Central memory CD8-positive, alpha-beta T cell (primary cell): ENCODE measurements around the gene SFXN4.
A peak's percentile ranks its signal among the peaks of the same experiment; 100 is the strongest.
"Not testable (repeated sequence)": the region's sequence is repeated elsewhere in the genome, so short reads cannot be mapped to it uniquely, and the experiment has no call there.

ENCODE experiments used
- ATAC-seq: fragments of 150-1000 bp; cut with Tn5 transposase; replicated peaks from 2 replicates; pipeline ENCODE4 v1.10.0; 2022; ENCODE audit warnings: mild to moderate bottlenecking, moderate FRiP score, moderate number of reproducible peaks; ENCODE audit not compliant: poor library complexity, severe bottlenecking; ENCODE audit errors: extremely low read depth
- DNase-seq, 2 donors: peaks; one replicate each; pipeline ENCODE4 v3.0.0; 2021; ENCODE audit warnings: low spot score in 2 of 2
- H3K27ac Mint-ChIP-seq: one replicate; pipeline ENCODE4 v1.8.0; 2022; ENCODE audit warnings: low read depth, mild to moderate bottlenecking, moderate library complexity, mixed read lengths
- H3K27me3 Mint-ChIP-seq: one replicate; pipeline ENCODE4 v1.8.0; 2022; ENCODE audit warnings: mixed read lengths
- H3K36me3 Mint-ChIP-seq: one replicate; pipeline ENCODE4 v1.8.0; 2022; ENCODE audit warnings: mild to moderate bottlenecking, moderate library complexity, mixed read lengths; ENCODE audit not compliant: insufficient read depth
- H3K4me1 Mint-ChIP-seq: one replicate; pipeline ENCODE4 v1.8.0; 2022; ENCODE audit warnings: mixed read lengths
- H3K4me3 Mint-ChIP-seq: one replicate; pipeline ENCODE4 v1.8.0; 2022; ENCODE audit warnings: mild to moderate bottlenecking, moderate library complexity, mixed read lengths
- H3K9me3 Mint-ChIP-seq: one replicate; pipeline ENCODE4 v1.8.0; 2022; ENCODE audit warnings: mixed read lengths

The SFXN4 gene

DNA sequence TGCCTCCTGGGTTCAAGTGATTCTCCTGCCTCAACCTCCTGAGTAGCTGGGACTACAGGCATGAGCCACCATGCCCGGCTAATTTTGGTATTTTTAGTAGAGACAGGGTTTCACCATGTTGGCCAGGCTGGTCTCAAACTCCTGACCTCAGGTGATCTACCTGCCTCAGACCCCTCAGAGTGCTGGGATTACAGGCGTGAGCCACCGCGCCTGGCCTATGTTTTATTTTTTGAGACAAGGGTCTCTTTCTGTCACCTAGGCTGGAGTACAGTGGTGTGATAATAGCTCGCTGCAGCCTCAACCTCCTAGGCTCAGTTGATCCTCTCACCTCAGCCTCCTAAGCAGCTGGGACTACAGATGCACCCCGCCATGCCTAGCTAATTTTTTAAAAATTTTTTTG is 13.9 kb downstream of the SFXN4 start:
- H3K36me3 Mint-ChIP-seq, result peaks cover 19% of the 10 kb centered on the region
- H3K9me3 Mint-ChIP-seq, H3K4me1 Mint-ChIP-seq, DNase-seq, ATAC-seq, H3K27me3 Mint-ChIP-seq, H3K4me3 Mint-ChIP-seq, H3K27ac Mint-ChIP-seq: not testable (repeated sequence)

DNA sequence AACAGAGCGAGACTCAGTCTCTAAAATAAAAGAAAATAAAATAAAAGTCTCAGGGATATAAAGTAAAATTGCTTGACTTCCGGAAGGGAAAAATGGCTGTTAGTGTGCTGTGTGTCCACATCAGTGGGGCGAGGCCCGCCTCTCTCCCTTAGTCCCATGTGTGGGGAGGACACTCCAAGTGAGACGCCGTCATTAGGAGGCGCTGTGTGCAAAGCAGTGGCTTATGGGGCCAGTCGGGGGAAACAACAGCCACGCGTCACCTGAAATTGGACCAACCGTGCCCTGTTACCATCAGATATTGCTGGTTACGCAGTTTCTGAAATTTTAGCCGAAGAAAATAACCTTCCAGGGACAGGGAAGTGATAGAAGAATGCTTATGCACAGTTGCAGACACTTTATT is 15.8 kb downstream of the SFXN4 start:
- no peak overlapping the region for H3K4me3 Mint-ChIP-seq
- no peaks in the 10 kb centered on the region for H3K4me1 Mint-ChIP-seq
- ATAC-seq (no peak), DNase-seq (no peak)
- peaks cover 14% of the 10 kb centered on the region for H3K36me3 Mint-ChIP-seq
- H3K27me3 Mint-ChIP-seq, result no peaks in the 10 kb centered on the region
- no peak overlapping the region for H3K27ac Mint-ChIP-seq
- H3K9me3 Mint-ChIP-seq, result no peaks in the 10 kb centered on the region

- Mint-ChIP-seq H3K9me3 (no peaks in the 10 kb centered on the region), H3K36me3 (peaks cover 14% of the 10 kb centered on the region), H3K4me3 (no peak overlapping the region), H3K27me3 (no peaks in the 10 kb centered on the region), H3K27ac (no peak overlapping the region), H3K4me1 (no peaks in the 10 kb centered on the region)
- no peak for DNase-seq
- ATAC-seq, result no peak
Observed at GRCh38 chr10:119149157-119149556, 16.4 kb downstream of the SFXN4 start.

DNA sequence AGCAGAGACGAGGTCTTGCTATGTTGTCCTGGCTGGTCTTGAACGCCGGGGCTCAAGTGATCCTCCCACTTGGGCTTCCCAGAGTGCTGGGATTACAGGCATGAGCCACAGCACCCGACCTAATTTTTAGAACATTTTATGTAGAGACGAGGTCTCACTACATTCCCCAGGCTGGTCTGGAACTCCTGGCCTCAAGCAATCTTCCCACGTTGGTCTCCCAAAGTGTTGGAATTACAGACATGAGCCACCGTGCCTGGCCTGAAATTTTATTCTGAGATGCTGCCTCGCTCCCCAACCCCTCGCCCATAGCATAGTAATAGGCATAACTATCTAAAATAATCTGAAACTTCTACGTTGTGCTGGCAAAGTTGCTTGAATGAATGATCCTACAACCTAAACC is 21.9 kb downstream of the SFXN4 start:
- Mint-ChIP-seq H3K4me3 (no peak overlapping the region), H3K27ac (no peak overlapping the region), H3K27me3 (no peaks in the 10 kb centered on the region), H3K4me1 (peaks cover 8% of the 10 kb centered on the region), H3K36me3 (peaks cover 12% of the 10 kb centered on the region), H3K9me3 (no peaks in the 10 kb centered on the region)
- DNase-seq, result no peak
- no peak for ATAC-seq

DNA sequence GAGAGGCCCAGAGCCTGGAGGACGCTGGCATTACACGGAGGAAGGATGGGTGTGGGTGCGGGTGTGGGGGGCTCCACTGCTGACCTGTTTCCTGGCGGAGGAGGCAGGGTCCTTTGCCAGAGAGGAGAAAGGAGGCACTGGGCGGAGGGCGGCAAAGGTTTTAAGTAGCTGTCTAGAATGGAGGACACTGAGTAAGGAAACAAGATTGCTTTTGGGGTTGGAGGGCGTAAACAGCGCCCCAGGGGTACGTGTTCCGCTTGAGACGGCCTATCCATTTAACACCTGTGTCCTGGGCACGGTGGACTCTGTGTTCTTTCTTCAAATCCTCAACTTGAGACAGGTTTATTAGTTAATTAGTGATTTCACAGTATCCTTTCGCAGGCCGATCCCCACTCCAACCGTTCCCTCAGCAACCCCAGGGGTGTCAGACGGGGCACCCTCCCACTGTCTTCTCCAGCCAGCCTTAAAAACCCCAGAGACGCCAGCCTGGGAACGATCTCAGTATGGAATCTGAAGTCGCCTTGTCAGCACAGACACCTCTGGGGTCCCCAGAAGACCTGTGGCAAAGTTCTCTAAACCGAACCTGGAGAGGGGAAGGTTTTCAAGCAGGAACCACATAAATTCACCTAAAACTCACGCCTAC is 24.8 kb downstream of the SFXN4 start:
- Mint-ChIP-seq H3K36me3 (peaks cover 14% of the 10 kb centered on the region), H3K27me3 (no peaks in the 10 kb centered on the region), H3K4me1 (peaks cover 8% of the 10 kb centered on the region), H3K9me3 (no peaks in the 10 kb centered on the region), H3K4me3 (no peak overlapping the region), H3K27ac (no peak overlapping the region)
- DNase-seq (no peak), ATAC-seq (no peak)

DNA sequence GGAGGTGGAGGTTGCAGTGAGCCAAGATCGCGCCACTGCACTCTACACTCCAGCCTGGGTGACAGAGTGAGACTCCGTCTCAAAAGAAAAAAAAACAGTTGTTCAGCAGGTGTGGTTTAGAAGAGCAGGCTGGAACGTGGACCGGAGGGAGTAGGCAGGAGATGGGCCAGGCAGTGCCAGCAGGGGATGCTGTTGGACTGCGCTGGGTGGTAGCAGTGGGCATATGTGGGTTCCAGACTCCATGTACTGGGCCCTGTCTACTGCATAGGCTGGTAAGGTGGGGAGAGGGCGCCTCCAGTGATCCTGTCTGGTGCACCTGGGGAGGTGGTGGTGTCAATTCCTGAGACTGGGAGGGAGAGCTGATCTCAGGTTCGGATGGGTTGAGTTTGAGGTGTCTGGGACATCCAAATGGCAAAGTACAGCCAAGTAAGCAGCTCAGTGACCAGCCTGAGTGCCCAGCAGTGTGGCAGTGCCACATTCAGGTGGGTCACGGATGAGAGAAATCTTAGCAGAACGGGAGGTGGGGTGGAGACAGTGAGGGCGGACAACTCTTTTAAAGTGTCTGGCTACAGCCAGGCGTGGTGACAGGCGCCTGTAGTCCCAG is 25.9 kb downstream of the SFXN4 start:
- Mint-ChIP-seq H3K27ac (peak overlapping the region; percentile 29), H3K4me3 (peak overlapping the region; percentile 44), H3K4me1 (peaks cover 13% of the 10 kb centered on the region), H3K9me3 (no peaks in the 10 kb centered on the region), H3K36me3 (peaks cover 19% of the 10 kb centered on the region), H3K27me3 (no peaks in the 10 kb centered on the region)
- DNase-seq (peak; percentile 17 to 31), ATAC-seq (peak; percentile 71)

DNA sequence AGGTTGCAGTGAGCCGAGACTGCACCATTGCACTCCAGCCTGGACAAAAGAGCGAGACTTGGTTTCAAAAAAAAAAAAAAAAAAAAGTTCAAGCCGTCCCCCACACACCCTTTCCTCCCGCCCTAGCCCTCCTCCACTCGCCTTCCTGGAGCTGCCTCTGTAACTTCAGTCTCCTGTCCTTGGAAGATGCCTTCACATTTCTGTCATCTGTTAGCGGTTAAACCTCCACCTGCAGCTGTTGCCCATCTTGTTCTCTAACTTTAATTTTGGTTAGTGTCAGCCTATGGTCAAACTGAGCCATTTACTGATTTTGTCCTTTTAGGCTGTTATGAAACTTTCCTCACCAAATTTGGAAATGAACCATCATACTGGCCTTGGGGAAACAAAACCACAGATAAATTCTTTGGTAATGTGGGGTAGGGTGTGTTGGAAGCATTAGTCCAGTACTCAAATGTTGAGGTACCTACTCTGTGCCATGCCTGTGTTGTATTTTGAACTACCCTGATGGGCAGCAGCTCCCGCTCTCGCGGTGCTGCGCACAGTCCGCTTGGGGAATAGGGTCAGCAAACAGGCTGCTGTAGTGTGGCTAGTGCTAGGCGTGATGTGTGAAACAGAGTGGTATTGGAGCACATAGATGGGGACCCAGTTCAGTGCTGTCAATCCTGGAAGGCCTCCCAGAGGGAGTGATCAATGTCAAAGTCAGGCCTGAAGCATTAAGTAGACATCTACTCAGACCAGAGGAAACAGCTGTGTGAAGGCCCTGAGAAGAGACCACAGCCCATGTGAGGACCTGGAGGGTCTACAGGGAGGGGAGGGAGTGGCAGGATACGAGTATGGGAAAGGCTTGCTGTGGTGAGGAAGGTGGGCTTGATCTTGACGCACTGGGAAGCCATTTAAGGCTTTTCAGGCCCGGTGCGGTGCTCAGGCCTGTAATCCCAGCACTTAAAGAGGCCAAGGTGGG is 26.9 kb downstream of the SFXN4 start:
- Mint-ChIP-seq H3K27ac (peak overlapping the region; percentile 55), H3K36me3 (peaks cover 20% of the 10 kb centered on the region)

GRCh38 chr10:119137878-119138277 is 27.6 kb downstream of the SFXN4 start:
- H3K4me1 Mint-ChIP-seq, result peaks cover 18% of the 10 kb centered on the region
- peaks cover 22% of the 10 kb centered on the region for H3K36me3 Mint-ChIP-seq
- H3K27ac Mint-ChIP-seq, DNase-seq, H3K9me3 Mint-ChIP-seq, H3K4me3 Mint-ChIP-seq, ATAC-seq, H3K27me3 Mint-ChIP-seq: not testable (repeated sequence)

More for the DNA sequence above, 26.9 kb downstream of the SFXN4 start:
- ATAC-seq (no peak), DNase-seq (no peak)
- no peaks in the 10 kb centered on the region for H3K9me3 Mint-ChIP-seq
- H3K4me3 Mint-ChIP-seq, result peak overlapping the region; percentile 44
- no peaks in the 10 kb centered on the region for H3K27me3 Mint-ChIP-seq
- H3K4me1 Mint-ChIP-seq, result peaks cover 16% of the 10 kb centered on the region

DNA sequence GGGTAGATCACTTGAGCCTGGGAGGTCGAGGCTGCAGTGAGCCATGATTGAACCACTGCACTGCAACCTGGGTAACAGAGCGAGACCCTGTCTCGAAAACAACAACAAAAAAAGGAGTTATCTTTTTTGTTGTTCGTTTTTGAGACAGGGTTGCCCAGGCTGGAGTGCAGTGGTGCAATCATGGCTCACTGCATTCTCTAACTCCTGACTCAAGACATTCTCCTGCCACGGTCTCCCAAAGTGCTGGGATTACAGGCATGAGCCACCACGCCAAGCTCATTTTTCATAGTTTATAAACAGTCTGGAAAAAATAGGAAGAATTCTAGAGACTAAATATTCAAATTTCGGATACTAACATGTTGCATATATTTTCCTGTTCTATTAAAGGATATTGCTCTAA is 29.4 kb downstream of the SFXN4 start:
- Mint-ChIP-seq H3K9me3 (no peaks in the 10 kb centered on the region), H3K27me3 (no peaks in the 10 kb centered on the region), H3K27ac (no peak overlapping the region), H3K4me1 (peaks cover 32% of the 10 kb centered on the region), H3K4me3 (no peak overlapping the region), H3K36me3 (peaks cover 26% of the 10 kb centered on the region)
- no peak for DNase-seq
- ATAC-seq, result no peak

- ATAC-seq (no peak), DNase-seq (no peak)
- Mint-ChIP-seq H3K4me3 (no peak overlapping the region), H3K27ac (no peak overlapping the region), H3K9me3 (no peaks in the 10 kb centered on the region), H3K27me3 (no peaks in the 10 kb centered on the region), H3K36me3 (peaks cover 31% of the 10 kb centered on the region), H3K4me1 (peaks cover 38% of the 10 kb centered on the region)
Observed at GRCh38 chr10:119135513-119135881, 30.0 kb downstream of the SFXN4 start.

- ATAC-seq, result no peak
- no peak for DNase-seq
- H3K9me3 Mint-ChIP-seq, result no peaks in the 10 kb centered on the region
- H3K36me3 Mint-ChIP-seq, result peaks cover 37% of the 10 kb centered on the region
- no peaks in the 10 kb centered on the region for H3K27me3 Mint-ChIP-seq
- H3K27ac Mint-ChIP-seq, result no peak overlapping the region
- no peak overlapping the region for H3K4me3 Mint-ChIP-seq
- peaks cover 32% of the 10 kb centered on the region for H3K4me1 Mint-ChIP-seq
Observed at GRCh38 chr10:119133949-119134348, 31.6 kb downstream of the SFXN4 start.

GRCh38 chr10:119132521-119133345 is 32.8 kb downstream of the SFXN4 start:
- peak overlapping the region; percentile 87 for H3K27ac Mint-ChIP-seq
- H3K27me3 Mint-ChIP-seq, result no peaks in the 10 kb centered on the region
- H3K36me3 Mint-ChIP-seq, result peaks cover 37% of the 10 kb centered on the region
- ATAC-seq (no peak), DNase-seq (no peak)
- no peaks in the 10 kb centered on the region for H3K9me3 Mint-ChIP-seq
- peak overlapping the region; percentile 81 for H3K4me3 Mint-ChIP-seq
- H3K4me1 Mint-ChIP-seq, result peaks cover 32% of the 10 kb centered on the region
